Measurements from ENCODE around the gene PSMC2.

DNA sequence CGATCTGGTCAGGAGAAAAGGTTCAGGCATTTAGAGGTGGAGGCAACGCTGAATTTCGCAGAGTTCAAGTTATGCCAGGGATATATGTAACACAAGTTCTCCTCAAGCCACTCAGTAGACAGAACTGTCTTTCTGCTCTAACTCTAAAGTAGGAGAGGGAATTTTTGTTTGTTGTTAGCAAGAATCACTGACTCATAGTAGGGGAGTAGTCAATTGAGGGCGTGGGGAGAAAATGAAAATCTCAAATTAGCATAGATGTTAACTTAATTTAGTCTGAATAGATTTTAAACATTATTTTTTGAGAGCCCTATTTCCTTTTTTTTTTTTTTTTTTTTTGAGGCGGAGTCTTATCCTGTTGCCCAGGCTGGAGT lies 34.6 kb downstream of the PSMC2 start:
- TF ChIP-seq, protein P1, sequence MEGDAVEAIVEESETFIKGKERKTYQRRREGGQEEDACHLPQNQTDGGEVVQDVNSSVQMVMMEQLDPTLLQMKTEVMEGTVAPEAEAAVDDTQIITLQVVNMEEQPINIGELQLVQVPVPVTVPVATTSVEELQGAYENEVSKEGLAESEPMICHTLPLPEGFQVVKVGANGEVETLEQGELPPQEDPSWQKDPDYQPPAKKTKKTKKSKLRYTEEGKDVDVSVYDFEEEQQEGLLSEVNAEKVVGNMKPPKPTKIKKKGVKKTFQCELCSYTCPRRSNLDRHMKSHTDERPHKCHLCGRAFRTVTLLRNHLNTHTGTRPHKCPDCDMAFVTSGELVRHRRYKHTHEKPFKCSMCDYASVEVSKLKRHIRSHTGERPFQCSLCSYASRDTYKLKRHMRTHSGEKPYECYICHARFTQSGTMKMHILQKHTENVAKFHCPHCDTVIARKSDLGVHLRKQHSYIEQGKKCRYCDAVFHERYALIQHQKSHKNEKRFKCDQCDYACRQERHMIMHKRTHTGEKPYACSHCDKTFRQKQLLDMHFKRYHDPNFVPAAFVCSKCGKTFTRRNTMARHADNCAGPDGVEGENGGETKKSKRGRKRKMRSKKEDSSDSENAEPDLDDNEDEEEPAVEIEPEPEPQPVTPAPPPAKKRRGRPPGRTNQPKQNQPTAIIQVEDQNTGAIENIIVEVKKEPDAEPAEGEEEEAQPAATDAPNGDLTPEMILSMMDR (IDR thresholded peaks at IDR 0.05), result no peak
- no peak for TF ChIP-seq ZFX (IDR thresholded peaks at IDR 0.05; ENCODE audit: borderline replicate concordance)
